Neural cell (in vitro differentiated cells): ENCODE measurements around the gene TBPL2. TPM values are rescaled to one million over a fixed set of nuclear protein-coding genes. Genes with fewer than 3 reads are reported as not detected.

Experiments used
- H2AFZ ChIP-seq: fragments of 200-600, 300-800 bp; sonication (generic), shearing (Covaris generic); 2 replicates; pipeline ENCODE4 v1.6.0; 2014; ENCODE audit warnings: low read depth, mild to moderate bottlenecking, antibody characterized with exemption, low read length, moderate library complexity
- H3F3A ChIP-seq: fragments of 200-600 bp; shearing (Covaris generic); 2 replicates; pipeline ENCODE4 v1.6.1; 2016; ENCODE audit warnings: mild to moderate bottlenecking, moderate library complexity, mixed read lengths, antibody characterized with exemption, low read length; ENCODE audit not compliant: insufficient read depth, poor library complexity, severe bottlenecking
- H3K27ac ChIP-seq: fragments of 200-600, 300-800 bp; sonication (generic), shearing (Covaris generic); 2 replicates; pipeline ENCODE4 v1.5.1; 2014; ENCODE audit warnings: mild to moderate bottlenecking, low read length, moderate library complexity
- H3K27me3 ChIP-seq: fragments of 300-800, 200-600 bp; sonication (generic), shearing (Covaris generic); 2 replicates; pipeline ENCODE4 v1.6.0; 2014; ENCODE audit warnings: mild to moderate bottlenecking, low read depth, low read length, moderate library complexity; ENCODE audit not compliant: insufficient read depth
- H3K36me3 ChIP-seq: fragments of 300-800, 200-600 bp; sonication (generic), shearing (Covaris generic); 2 replicates; pipeline ENCODE4 v1.5.1; 2014; ENCODE audit warnings: mild to moderate bottlenecking, antibody characterized with exemption, low read length, moderate library complexity; ENCODE audit not compliant: insufficient read depth
- H3K4me2 ChIP-seq: fragments of 300-800, 200-600 bp; sonication (generic), shearing (Covaris generic); 2 replicates; pipeline ENCODE4 v1.6.0; 2014; ENCODE audit warnings: mild to moderate bottlenecking, low read length
- H3K4me3 ChIP-seq: fragments of 300-800, 200-600 bp; sonication (generic), shearing (Covaris generic); 2 replicates; pipeline ENCODE4 v1.5.1; 2014; ENCODE audit warnings: mild to moderate bottlenecking, low read length, moderate library complexity
- H3K79me2 ChIP-seq: fragments of 200-600 bp; shearing (Covaris generic); replicated peaks from 2 replicates; pipeline ENCODE4 v1.6.0; 2014; ENCODE audit warnings: mild to moderate bottlenecking, low read length, moderate library complexity; ENCODE audit not compliant: insufficient read depth
- H3K9ac ChIP-seq: fragments of 300-800, 200-600 bp; sonication (generic), shearing (Covaris generic); 2 replicates; pipeline ENCODE4 v1.6.1; 2016; ENCODE audit warnings: mild to moderate bottlenecking, low read length, mixed read lengths
- H3K9me2 ChIP-seq: fragments of 200-600 bp; shearing (Covaris generic); 2 replicates; pipeline ENCODE4 v1.6.1; 2016; ENCODE audit warnings: mild to moderate bottlenecking, low read length, mixed read lengths; ENCODE audit not compliant: insufficient read depth
- H3K9me3 ChIP-seq: fragments of 200-600, 300-800 bp; sonication (generic), shearing (Covaris generic); 2 replicates; pipeline ENCODE4 v1.6.1; 2016; ENCODE audit warnings: mild to moderate bottlenecking, mixed run types, low read length, moderate library complexity, mixed read lengths
- H4K20me1 ChIP-seq: fragments of 200-600 bp; shearing (Covaris generic); 2 replicates; pipeline ENCODE4 v1.6.1; 2016; ENCODE audit warnings: mild to moderate bottlenecking, mixed run types; ENCODE audit not compliant: insufficient read depth
- CTCF ChIP-seq: fragments of 450-650 bp; IDR thresholded peaks from 2 replicates; pipeline ENCODE4 v1.5.1; 2014; ENCODE audit warnings: antibody characterized with exemption, mild to moderate bottlenecking, moderate library complexity; ENCODE audit not compliant: poor library complexity, severe bottlenecking
- EP300 ChIP-seq: fragments of 450-650 bp; conservative IDR thresholded peaks from 2 replicates; pipeline ENCODE4 v1.6.1; 2014; ENCODE audit warnings: antibody characterized with exemption, mild to moderate bottlenecking, moderate library complexity; ENCODE audit not compliant: poor library complexity, severe bottlenecking
- EZH2 ChIP-seq: fragments of 200-600, 300-800 bp; shearing (Covaris generic), sonication (generic); IDR thresholded peaks from 2 replicates; pipeline ENCODE4 v1.6.1; 2014; ENCODE audit warnings: antibody characterized with exemption, low read length, borderline replicate concordance, mild to moderate bottlenecking; ENCODE audit not compliant: insufficient read depth, poor library complexity, severe bottlenecking
- MXI1 ChIP-seq: fragments of 450-650 bp; conservative IDR thresholded peaks from 2 replicates; pipeline ENCODE4 v1.6.1; 2014; ENCODE audit warnings: antibody characterized with exemption, mild to moderate bottlenecking; ENCODE audit not compliant: poor library complexity, severe bottlenecking
- POLR2AphosphoS5 ChIP-seq: IDR thresholded peaks from 2 replicates; pipeline ENCODE4 v1.6.1; 2012
- RAD21 ChIP-seq: fragments of 450-650 bp; conservative IDR thresholded peaks from 2 replicates; pipeline ENCODE4 v1.6.1; 2014; ENCODE audit warnings: antibody characterized with exemption, mild to moderate bottlenecking, moderate library complexity
- REST ChIP-seq: IDR thresholded peaks from 2 replicates; pipeline ENCODE4 v1.6.1; 2012; ENCODE audit warnings: borderline replicate concordance
- SMC3 ChIP-seq: fragments of 450-650 bp; conservative IDR thresholded peaks from 2 replicates; pipeline ENCODE4 v1.6.1; 2014; ENCODE audit warnings: antibody characterized with exemption, mild to moderate bottlenecking, moderate library complexity; ENCODE audit not compliant: poor library complexity
- TAF1 ChIP-seq: IDR thresholded peaks from 2 replicates; pipeline ENCODE4 v1.6.1; 2012; ENCODE audit warnings: low read depth
- polyA plus RNA-seq: library from polyadenylated mRNA; depleted of rRNA; stranded (reverse); fragments of >200 nt; gene quantifications from 2 replicates; pipeline ENCODE4 v1.2.3, GENCODE V29; 2014

TBPL2 gene
- polyA plus RNA-seq, 1 donor from 2014 or later = not detected

GRCh38 chr14:55470025-55470424 lies 29.6 kb upstream of the TBPL2 start:
- no peak overlapping the region for H3K4me2 ChIP-seq
- no peaks in the 10 kb centered on the region for H3K36me3 ChIP-seq
- no peaks in the 10 kb centered on the region for H3K27me3 ChIP-seq
- H2AFZ ChIP-seq = no peak overlapping the region
- no peak overlapping the region for H3K9ac ChIP-seq
- H3F3A ChIP-seq = no peaks in the 10 kb centered on the region
- no peaks in the 10 kb centered on the region for H3K79me2 ChIP-seq
- no peak overlapping the region for H3K4me3 ChIP-seq
- H3K9me2 ChIP-seq = no peaks in the 10 kb centered on the region
- H4K20me1 ChIP-seq = no peaks in the 10 kb centered on the region
- no peak overlapping the region for H3K27ac ChIP-seq
- TF ChIP-seq REST (no peak), SMC3 (no peak), EP300 (no peak), EZH2 (no peak), MXI1 (no peak), CTCF (no peak), TAF1 (no peak), RAD21 (no peak), POLR2AphosphoS5 (no peak)
- H3K9me3 ChIP-seq = no peaks in the 10 kb centered on the region

- Histone ChIP-seq H4K20me1 (no peaks in the 10 kb centered on the region), H3K9ac (no peak overlapping the region), H3K4me3 (no peak overlapping the region)
These were observed 26.9 kb upstream of the TBPL2 start for GRCh38 chr14:55467307-55467706.

More at GRCh38 chr14:55467307-55467706, 26.9 kb upstream of the TBPL2 start:
- no peak overlapping the region for H3K4me2 ChIP-seq
- H3K9me2 ChIP-seq = no peaks in the 10 kb centered on the region
- H3K27ac ChIP-seq = no peak overlapping the region
- TF ChIP-seq EP300 (no peak), POLR2AphosphoS5 (no peak), TAF1 (no peak), SMC3 (no peak), MXI1 (no peak), CTCF (no peak), RAD21 (no peak), REST (no peak), EZH2 (no peak)
- H3K36me3 ChIP-seq = no peaks in the 10 kb centered on the region
- no peaks in the 10 kb centered on the region for H3K79me2 ChIP-seq
- H3K9me3 ChIP-seq = no peaks in the 10 kb centered on the region
- no peaks in the 10 kb centered on the region for H3F3A ChIP-seq
- H3K27me3 ChIP-seq = no peaks in the 10 kb centered on the region
- H2AFZ ChIP-seq = no peak overlapping the region
